ENCODE measurements around the gene CHM.
"Not testable (repeated sequence)": the region's sequence is repeated elsewhere in the genome, so short reads cannot be mapped to it uniquely, and the experiment has no call there.

The CHM gene

GRCh38 chrX:86014421-86014820 is 32.9 kb downstream of the CHM start:
- H3K4me3 ChIP-seq (ENCODE audit: low read depth, low read length) = no peak overlapping the region
- TF ChIP-seq CTCF (IDR thresholded peaks at IDR 0.05; ENCODE audit: control insufficient read depth, extremely low read depth, insufficient read depth) = no peak
- DNase-seq (ENCODE audit: low read depth) = no peak

- no peak for TF ChIP-seq CTCF (IDR thresholded peaks at IDR 0.05; ENCODE audit: control insufficient read depth, extremely low read depth, insufficient read depth)
- no peak overlapping the region for H3K4me3 ChIP-seq (ENCODE audit: low read depth, low read length)
- DNase-seq (ENCODE audit: low read depth) = no peak
Measured at GRCh38 chrX:86013792-86014191, 33.6 kb downstream of the CHM start.

- no peak for DNase-seq (ENCODE audit: low read depth)
- no peak overlapping the region for H3K4me3 ChIP-seq (ENCODE audit: low read depth, low read length)
- no peak for TF ChIP-seq CTCF (IDR thresholded peaks at IDR 0.05; ENCODE audit: control insufficient read depth, extremely low read depth, insufficient read depth)
Measured at GRCh38 chrX:86012188-86012587, 35.2 kb downstream of the CHM start.

GRCh38 chrX:86009803-86010202 is 37.6 kb downstream of the CHM start:
- DNase-seq (ENCODE audit: low read depth); H3K4me3 ChIP-seq (ENCODE audit: low read depth, low read length): not testable (repeated sequence)

GRCh38 chrX:86007891-86008290 is 39.5 kb downstream of the CHM start:
- H3K4me3 ChIP-seq (ENCODE audit: low read depth, low read length); DNase-seq (ENCODE audit: low read depth): not testable (repeated sequence)

GRCh38 chrX:86002076-86002896 is 45.1 kb downstream of the CHM start:
- TF ChIP-seq CTCF (IDR thresholded peaks at IDR 0.05; ENCODE audit: control insufficient read depth, extremely low read depth, insufficient read depth) = no peak
- peak; percentile 7 for DNase-seq (ENCODE audit: low read depth)
- no peak overlapping the region for H3K4me3 ChIP-seq (ENCODE audit: low read depth, low read length)

GRCh38 chrX:85998954-85999353 is 48.4 kb downstream of the CHM start:
- no peak for TF ChIP-seq CTCF (IDR thresholded peaks at IDR 0.05; ENCODE audit: control insufficient read depth, extremely low read depth, insufficient read depth)
- no peak for DNase-seq (ENCODE audit: low read depth)
- no peak overlapping the region for H3K4me3 ChIP-seq (ENCODE audit: low read depth, low read length)

GRCh38 chrX:85996555-85996954 is 50.8 kb downstream of the CHM start:
- DNase-seq (ENCODE audit: low read depth) = no peak
- no peak for TF ChIP-seq CTCF (IDR thresholded peaks at IDR 0.05; ENCODE audit: control insufficient read depth, extremely low read depth, insufficient read depth)
- no peak overlapping the region for H3K4me3 ChIP-seq (ENCODE audit: low read depth, low read length)
